NOMO-1 treated with dmso at 0.1 percent for 144 hours (cell line): ENCODE measurements around the gene CORO7.
"Not testable (repeated sequence)": the region's sequence is repeated elsewhere in the genome, so short reads cannot be mapped to it uniquely, and the experiment has no call there.

ENCODE experiments used
- DNase-seq: peaks from one replicate; lab custom pipeline; 2025; ENCODE audit not compliant: unreplicated experiment; lab: John Stamatoyannopoulos, UW

The CORO7 gene

DNA sequence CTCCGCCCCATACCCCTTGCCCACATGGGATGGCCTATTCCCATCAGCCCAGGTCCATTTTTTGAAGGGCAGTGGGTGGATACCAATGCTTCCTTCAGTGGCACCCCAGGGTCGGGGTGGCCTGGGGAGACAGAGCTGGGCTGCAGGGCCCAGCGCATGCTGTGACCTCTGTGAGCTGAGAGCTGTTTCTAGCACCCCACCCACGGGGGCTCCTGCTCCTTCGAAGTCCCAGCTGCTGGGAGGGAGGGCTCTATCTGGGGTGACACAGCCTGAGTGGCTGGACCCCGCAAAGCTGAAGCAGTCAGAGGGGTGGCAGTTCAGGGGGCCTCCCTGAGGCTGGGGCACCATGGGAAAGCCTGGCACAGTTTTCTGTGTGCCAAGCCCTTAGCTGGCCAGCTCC is 76.0 kb downstream of the CORO7 start:
- no peak for DNase-seq

DNA sequence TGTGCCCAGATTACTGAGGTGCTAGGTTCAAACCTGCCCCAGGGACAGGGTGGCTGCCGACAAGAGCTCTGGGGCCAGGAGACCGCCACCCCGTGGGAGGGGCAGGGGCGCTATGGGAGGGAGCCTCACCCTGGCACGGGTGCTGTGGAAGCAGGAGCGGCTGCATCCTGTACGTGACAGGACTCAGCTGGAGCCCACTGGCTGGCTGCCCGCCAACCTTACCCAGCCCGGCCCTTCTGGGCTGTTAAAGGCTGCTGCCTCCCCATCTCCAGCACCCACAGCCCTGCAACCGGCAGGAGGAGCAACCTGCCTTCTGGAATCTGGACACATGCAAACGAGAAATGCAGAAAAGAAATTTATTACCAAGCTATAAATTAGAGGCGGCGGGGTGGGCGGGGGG is 76.5 kb downstream of the CORO7 start:
- no peak for DNase-seq

DNA sequence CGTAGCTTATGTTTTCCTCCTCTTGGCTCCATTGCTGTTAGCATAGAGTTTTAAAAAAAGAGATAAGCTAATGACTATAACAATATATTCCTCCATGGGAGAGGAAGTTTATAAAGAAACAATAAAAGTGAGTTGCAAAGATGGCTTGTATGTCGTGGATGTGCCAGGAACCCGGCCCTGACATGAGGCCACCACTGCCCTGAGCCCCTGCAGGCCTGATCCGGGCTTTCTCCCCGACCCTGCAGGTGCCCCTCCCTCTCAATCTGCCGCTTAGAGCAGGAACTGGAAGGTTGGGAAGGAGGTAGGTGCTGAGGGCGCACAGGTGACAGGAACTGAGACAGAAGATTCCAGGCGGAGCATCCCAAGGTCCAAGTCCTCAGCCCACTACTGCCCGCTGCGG is 76.9 kb downstream of the CORO7 start:
- DNase-seq = no peak

DNA sequence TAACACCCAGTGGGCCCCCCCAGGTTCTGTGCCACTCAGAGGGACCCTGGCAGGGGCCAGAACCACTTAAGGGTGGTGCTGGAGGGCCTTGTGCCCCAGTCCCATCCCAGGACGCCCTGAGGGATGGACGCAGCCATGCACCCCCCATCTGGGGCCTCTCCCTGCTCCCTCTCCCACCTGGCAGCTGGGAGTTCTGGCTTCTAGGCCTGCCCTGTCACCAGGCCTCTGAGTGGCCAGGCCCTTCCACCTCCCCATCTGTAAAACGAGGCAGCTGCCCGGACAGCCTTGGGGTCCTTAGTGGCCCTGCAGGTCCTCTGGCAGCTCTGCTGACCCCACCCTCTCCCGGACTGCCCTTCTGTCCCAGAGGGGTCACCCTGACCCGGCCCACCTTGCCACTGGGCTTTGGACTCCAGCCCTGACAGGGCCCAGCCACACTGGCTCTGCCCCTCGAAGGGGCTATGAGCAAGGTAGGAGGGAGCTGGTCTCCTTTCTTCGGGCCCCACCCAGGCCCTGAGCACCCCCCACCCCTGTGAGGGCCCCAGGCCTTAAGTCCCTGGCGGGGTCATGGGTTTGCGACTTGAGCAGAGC is 77.6 kb downstream of the CORO7 start:
- no peak for DNase-seq

DNA sequence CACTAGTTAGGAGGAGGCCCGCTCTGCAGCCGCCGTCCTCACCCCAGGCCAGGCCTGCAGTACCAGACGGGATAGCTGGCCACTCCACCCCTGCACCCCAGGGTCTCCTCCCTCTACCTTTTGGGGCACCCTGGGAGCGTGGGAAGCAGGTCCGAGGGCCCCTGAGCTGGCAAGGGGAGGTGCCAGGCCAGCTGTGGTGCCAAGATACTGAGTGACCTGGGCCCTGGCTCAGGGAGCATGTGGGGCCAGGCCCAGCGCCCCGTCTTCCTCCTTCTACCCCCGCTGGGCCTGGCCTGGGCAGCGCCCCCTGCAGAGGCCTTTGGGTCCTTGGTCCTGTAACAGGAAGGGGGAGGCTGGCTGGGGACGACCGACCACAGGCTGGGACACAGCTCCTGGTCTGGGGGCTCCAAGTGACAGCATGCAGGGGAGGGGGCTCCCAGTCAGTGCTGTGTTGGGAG is 78.2 kb downstream of the CORO7 start:
- DNase-seq = no peak

DNA sequence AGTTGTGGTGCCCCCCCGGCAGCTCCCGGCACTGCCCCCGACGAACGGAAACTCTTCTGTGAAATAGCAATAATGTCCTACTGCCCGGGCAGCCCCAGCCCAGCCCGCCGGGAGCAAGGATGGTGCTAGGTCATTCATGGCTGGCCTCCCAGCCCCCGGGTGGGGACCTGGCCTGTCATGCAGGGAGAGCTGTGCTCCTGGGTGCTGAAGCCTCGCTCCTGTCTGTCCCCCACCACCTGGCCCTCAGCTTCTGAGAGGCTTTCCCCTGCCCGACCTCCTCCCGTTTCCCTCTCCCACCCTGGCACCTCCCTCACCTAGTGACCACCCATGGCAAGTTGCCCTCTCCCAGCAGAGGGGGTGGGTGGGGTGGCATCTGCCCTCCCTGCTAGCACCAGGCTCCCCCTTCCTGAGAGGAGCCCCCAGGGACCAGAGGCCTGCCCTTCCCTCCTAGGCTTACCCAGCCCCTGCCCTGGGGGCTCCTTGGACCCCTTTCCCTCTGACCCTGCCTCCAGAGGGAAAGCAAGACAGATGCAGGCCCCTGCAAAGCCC is 78.8 kb downstream of the CORO7 start:
- DNase-seq = no peak

DNA sequence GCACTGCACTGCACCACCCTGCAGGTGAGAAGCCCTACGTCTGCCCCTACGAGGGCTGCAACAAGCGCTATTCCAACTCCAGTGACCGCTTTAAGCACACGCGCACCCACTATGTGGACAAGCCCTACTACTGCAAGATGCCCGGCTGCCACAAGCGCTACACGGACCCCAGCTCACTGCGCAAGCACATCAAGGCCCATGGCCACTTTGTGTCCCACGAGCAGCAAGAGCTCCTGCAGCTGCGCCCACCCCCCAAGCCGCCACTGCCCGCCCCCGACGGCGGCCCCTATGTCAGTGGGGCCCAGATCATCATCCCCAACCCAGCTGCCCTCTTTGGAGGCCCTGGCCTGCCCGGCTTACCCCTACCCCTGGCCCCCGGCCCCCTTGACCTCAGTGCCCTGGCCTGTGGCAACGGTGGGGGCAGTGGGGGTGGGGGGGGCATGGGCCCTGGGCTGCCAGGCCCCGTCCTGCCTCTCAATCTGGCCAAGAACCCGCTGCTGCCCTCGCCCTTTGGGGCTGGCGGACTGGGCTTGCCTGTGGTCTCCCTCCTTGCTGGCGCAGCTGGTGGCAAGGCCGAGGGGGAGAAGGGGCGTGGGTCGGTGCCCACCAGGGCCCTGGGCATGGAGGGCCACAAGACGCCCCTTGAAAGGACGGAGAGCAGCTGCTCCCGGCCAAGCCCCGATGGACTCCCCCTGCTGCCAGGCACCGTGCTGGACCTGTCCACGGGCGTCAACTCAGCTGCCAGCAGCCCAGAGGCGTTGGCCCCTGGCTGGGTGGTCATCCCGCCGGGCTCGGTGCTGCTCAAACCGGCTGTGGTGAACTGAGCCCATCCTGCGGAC is 79.5 kb downstream of the CORO7 start:
- no peak for DNase-seq

DNA sequence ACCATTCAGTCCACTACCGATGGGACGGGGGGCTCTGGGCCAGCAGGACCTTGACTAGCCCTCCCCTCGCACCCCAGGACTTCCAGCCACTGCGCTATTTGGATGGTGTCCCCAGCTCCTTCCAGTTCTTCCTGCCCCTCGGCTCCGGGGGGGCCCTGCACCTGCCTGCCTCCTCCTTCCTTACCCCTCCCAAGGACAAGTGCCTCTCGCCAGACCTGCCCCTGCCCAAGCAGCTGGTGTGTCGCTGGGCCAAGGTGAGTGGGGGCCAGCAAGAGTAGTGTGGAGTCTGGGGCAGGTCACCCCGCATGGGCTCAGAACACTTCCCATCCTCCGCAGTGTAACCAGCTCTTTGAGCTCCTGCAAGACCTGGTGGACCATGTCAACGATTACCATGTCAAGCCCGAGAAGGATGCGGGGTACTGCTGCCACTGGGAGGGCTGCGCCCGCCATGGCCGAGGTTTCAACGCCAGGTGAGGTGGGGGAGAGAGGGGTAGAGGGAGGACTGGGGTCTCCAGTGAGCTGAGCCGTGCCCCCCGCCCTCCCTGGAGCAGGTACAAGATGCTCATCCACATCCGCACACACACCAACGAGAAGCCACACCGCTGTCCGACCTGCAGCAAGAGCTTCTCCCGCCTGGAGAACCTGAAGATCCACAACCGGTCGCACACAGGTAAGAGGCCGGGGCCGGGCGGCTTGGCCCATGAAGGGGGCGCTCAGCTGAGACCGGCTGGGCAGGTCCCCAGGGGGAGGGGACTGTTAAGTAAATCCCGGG is 81.5 kb downstream of the CORO7 start:
- DNase-seq = no peak

DNA sequence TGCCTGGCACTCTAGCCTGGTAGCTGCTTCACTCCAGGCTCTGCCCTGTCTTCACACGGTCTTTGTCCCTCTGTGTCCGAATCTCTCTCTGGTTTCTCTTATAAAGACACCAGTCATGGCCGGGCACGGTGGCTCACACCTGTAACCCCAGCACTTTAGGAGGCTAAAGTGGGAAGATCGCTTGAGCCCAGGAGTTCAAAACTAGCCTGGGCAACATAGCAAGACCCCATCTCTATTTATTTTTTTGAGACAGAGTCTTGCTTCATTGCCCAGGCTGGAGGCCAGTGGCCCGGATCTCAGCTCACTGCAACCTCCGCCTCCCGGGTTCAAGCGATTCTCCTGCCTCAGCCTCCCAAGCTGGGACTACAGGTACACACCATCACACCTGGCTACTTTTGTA is 82.7 kb downstream of the CORO7 start:
- not testable (repeated sequence) for DNase-seq

DNA sequence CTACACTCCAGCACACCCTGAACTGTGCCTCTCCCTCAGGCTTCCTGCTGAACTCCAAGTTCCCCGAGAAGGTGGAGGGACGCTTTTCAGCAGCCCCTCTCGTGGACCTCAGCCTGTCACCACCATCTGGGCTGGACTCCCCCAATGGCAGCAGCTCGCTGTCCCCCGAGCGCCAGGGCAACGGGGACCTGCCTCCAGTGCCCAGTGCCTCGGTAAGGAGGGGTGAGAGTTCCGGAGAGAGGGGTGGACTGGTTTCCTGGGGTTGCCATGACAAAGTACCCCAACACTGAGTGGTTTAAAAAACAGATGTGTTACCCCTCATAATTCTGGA is 83.1 kb downstream of the CORO7 start:
- no peak for DNase-seq

DNA sequence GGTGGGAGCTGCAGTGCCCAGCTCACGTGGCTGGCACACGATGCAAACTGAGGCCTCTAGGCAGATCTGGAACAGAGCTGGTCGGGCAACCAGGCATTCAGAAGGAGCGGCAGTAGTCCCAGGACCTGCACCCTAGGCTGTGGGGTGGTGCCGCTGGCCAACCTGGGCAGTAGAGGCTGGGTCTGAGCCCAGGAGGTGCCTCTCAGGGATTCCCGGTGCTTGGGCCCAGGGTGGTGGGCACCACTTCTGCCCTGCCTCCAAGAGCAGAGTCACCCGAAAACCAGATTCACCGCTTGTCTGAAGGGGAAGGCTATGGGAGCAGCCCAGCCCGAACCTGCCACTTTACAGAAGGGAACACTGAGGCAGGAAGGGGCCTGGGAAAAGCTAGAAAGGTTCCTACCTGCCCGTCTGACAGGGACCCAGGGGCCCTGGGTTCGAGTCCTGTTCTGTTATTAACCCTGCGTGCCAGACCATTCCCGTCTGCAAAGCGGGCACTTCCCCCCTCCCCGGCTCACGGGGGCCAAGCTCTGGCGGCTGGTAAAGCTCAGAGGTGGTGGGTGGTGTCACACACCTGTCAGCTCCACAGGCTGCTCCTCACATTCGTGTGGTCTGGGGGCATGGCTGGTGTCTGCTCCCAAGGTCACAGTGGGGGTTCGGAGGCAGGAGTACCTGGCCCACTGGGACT is 83.6 kb downstream of the CORO7 start:
- no peak for DNase-seq

DNA sequence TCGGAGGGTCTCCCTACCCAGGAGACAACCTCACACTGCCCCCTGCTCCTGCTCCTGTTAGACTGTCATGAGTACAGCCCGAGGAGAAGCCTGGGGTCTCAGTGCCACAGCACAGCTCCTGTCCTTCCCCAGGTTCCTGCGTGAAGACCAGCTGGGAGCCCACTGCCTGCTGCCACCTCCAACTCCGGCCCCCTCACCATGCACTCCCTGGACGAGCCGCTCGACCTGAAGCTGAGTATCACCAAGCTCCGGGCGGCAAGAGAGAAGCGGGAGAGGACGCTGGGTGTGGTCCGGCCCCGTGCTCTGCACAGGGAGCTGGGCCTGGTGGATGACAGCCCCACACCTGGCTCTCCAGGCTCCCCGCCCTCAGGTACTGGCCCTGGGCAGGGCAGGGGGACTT is 84.3 kb downstream of the CORO7 start:
- DNase-seq = no peak

DNA sequence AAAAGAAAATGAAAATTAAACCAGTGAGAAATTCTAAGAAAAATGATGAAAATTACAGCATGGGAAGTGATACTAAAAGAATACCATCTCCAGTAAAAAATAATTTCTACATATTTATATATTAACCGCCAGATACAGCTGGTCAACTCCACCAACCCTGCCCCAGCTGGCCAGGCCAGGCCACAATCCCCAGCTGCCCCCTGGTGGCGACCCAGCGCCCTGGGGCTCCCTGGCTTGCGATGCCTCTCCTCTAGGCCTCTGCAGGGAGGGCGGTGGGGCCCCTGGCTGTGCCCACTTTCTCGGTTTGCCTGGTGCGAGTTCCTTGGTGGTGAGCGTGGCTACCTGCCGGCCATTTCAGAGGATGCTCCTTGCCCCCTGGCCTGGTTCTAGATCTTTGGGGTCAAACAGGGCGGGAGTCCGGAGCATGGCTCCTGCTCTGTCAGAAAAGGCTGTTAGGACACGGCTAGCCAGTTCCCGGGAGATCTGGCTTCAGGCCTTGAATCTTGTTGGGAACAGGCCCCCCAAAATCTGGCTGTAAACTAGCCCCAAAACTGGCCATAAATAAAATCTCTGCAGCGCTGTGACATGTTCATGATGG is 86.0 kb downstream of the CORO7 start:
- DNase-seq = no peak

DNA sequence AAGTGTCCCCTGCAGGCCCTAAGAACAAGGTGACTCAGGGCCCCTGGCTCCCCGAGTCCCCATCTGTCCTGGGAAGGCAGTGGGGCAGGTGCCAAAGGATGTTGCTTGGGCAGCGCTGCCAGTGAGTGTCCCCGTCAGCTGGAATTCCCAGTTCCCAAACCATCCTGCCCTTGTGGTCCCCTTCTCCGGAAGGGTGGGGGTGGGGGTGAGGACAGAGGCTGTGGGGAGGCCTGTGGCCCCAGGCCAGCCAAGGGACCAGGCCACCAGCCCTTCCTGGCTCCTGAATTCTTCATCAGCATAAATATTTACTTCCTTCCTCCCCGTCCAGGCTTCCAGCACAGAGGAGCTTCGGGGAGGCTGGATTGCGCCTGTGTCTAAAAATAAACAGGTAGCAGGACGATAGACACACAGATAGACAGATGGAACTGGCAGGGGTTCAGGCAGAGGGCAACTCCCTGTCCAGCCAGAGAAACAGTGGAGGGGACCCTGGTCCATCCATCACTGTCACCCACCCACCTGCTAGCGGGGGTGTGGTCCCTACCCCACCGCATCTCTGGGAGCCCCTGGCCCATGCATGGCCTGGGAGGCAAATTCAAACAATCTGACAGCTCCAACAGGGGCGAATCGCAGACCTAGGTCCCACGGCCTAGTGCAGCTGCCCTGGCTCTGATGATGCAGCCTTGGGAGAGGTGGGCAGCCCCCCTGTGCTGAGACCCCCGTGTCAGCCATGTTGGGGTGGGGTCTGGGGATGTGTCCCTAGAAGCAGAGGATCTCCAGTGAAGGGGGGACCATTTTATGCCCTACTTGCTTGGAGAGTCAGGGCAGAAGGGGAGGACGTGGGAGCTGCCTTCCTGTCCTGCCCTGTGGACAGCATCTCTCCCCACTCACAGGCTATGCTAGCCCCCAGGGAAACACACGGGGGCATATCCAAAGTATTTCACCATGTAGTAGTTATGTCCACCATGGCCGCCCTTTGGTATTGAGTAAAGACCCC is 87.3 kb downstream of the CORO7 start:
- no peak for DNase-seq

DNA sequence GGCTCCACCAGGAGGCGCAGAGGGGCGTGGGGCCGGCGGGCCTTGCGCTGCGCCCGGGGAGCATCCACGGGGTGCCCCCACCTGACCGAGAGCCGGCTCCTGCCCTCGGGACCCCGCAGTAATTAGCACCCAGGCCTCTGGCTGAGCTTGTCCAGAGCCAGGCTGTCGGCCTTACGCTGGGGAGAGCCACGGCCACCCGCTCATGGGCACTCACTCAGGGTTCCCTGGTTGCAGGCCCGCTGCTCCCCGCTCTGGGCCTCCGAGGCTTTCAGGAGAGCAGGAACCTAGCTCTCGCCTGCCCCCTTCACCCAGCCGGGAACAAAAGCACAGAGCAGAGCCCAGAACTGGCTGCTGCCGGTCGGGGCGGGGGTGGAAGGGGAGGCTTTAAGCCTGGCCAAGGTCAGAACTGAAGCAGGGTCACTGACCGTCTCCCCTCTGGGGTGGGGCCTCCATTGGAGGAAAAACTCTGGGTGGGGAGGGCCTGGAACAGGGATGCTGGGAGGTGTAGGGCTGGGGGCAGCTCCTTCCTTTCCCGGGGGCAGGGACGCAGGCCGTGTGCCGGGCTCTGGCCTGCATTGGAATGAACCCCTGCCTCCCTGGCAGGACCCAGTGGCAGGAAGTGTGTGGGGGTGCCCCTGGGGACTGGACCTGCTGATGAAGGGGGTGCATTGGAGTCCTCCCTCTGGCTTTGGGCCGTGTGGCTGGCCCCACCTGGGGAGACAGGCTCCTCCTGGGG is 88.2 kb downstream of the CORO7 start:
- peak; percentile 81 for DNase-seq

DNA sequence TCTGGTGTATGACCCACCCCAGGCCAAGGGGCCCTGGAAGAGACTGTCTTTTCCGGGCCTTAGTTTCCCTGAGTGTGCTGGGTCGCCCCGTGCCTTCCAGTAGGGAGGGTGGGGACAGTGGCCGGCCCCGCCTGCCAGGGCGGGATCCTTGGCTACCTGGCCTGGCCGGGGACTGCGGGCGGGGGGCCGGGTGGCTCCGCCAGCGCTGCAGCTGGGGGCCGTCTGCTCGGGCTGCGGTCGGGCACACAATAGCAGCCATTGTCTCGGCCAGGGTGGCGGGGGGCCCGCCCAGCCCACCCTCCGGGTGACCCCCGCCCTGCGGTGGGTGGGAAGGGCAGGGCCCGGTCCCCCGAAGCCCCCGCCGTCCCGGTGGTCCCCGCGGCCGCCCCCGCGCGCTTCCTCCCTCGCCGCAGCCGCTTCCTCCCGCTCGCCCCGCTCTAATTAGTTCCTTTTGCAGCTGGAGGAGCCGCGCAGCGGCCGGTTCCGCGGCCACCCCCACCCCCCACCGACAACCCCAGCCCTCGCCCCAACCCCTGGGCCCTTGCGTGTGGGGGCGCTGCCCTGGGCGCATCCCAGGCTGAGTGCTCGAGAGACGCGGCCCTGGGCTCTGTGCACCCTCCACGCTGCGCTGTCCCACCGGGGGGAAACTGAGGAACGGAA is 88.9 kb downstream of the CORO7 start:
- DNase-seq = peak; percentile 21

DNA sequence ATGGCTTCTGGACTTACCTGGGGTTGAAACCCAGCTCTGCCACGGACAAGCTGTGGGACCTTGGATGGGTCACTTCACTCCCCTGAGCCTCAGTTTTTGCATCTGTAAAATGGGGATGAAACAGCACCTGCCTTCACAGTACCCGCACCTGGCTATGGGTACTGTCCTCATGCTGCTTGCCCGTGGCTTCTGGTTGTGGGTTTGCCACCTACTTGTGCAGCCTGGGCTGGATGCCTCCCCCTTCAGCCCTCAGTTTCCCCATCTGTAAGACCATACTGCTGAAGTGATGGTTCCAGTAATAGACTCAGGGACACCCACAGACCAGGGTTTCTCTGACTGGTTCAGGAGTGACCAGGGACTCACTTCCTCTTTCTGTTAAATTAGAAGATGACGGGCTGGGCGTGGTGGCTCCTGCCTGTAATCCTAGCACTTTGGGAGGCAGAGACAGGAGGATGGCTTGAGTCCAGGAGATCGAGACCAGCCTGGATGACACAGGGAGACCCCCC is 91.1 kb downstream of the CORO7 start:
- DNase-seq = peak; percentile 47
